H1 (cell line): ENCODE data around the gene GSTA3. TPM values are rescaled to one million over a fixed set of nuclear protein-coding genes. Genes with fewer than 3 reads are reported as not detected.

Source experiments
- CREB1 ChIP-seq: IDR thresholded peaks from 2 replicates; pipeline ENCODE4 v1.6.1; 2012; ENCODE audit warnings: inconsistent platforms
- POLR2A ChIP-seq, 2 experiments: IDR thresholded peaks; 1 replicate in 1 of 2; 2 replicates in 1 of 2; pipeline ENCODE4 v1.6.1; 2011; ENCODE audit warnings: low read depth in 2 of 2, low read length in 2 of 2, mild to moderate bottlenecking in 2 of 2; ENCODE audit errors: control extremely low read depth in 1 of 2
- polyA plus RNA-seq, 7 experiments: library from polyadenylated mRNA; depleted of rRNA in 3 of 7; stranded (reverse) in 5 of 7; unstranded in 2 of 7; fragments of >200 nt in 5 of 7; fragments of 200-250 nt in 2 of 7; gene quantifications; 1 replicate in 5 of 7; 2 replicates in 1 of 7; 4 replicates in 1 of 7; pipeline versions ENCODE4 v1.2.1 to v1.2.3, GENCODE V29; 2011 to 2013; ENCODE audit warnings: missing spikeins in 2 of 7, mixed read lengths in 2 of 7
- total RNA-seq: library from RNA; stranded (reverse); fragmentation: NEBNext Ultra II Directional; extraction: Animal tissue kit (Norgen Biotek cat#: 25700); gene quantifications from 2 replicates; pipeline ENCODE4 v1.2.1, GENCODE V29; 2021
- TF ChIP-seq, protein P1 (sequence below), 3 experiments: IDR thresholded peaks; 1 replicate in 2 of 3; 2 replicates in 1 of 3; pipeline versions ENCODE4 v1.5.1 to v1.6.1; 2011; ENCODE audit warnings: low read length in 3 of 3, mild to moderate bottlenecking in 3 of 3, inconsistent platforms in 2 of 3, low read depth in 1 of 3, moderate library complexity in 1 of 3; ENCODE audit not compliant: insufficient read depth in 1 of 3; ENCODE audit errors: control extremely low read depth in 1 of 3

The GSTA3 gene
- total and polyA plus RNA-seq, 2 of the 8 experiments (the other 6 are each of a cell fraction or from before 2014, with no cell fraction given), result not detected

DNA sequence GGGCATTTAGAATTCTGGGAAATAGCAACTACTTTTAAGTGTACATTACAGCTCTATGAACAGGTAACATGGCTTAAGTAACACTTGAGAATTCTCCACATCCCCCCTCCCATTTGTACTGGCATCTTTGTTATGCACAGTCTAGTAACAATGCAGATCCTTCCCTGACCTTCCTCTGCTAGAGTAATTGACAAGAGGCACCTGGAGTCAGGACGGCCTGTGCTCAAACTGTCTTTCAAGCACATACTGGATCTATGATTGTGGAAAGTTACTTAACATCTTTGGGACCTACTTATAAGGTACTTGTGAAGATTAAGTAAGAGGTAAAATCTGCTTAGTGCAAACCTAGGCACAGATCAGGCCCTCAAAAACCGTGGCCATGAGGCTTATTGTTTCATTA, 21.9 kb upstream of the GSTA3 start (continued):
- TF ChIP-seq, protein P1, sequence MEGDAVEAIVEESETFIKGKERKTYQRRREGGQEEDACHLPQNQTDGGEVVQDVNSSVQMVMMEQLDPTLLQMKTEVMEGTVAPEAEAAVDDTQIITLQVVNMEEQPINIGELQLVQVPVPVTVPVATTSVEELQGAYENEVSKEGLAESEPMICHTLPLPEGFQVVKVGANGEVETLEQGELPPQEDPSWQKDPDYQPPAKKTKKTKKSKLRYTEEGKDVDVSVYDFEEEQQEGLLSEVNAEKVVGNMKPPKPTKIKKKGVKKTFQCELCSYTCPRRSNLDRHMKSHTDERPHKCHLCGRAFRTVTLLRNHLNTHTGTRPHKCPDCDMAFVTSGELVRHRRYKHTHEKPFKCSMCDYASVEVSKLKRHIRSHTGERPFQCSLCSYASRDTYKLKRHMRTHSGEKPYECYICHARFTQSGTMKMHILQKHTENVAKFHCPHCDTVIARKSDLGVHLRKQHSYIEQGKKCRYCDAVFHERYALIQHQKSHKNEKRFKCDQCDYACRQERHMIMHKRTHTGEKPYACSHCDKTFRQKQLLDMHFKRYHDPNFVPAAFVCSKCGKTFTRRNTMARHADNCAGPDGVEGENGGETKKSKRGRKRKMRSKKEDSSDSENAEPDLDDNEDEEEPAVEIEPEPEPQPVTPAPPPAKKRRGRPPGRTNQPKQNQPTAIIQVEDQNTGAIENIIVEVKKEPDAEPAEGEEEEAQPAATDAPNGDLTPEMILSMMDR (IDR thresholded peaks at IDR 0.05; ENCODE audit: control extremely low read depth in 1 of 3, insufficient read depth in 1 of 3, low read depth in 1 of 3, low read length in 3 of 3), result no peak
- TF ChIP-seq CREB1, result no peak
- no peak for TF ChIP-seq POLR2A (IDR thresholded peaks at IDR 0.05; ENCODE audit: control extremely low read depth in 1 of 2, low read depth in 2 of 2, low read length in 2 of 2)
